ENCODE measurements around the gene CAV2. TPM values are rescaled to one million over a fixed set of nuclear protein-coding genes. Genes with fewer than 3 reads are reported as not detected.

The CAV2 gene
- total and polyA plus RNA-seq, 2 of the 13 experiments (the other 11 are each of a cell fraction or from before 2014, with no cell fraction given) = 0.09 to 0.18 TPM

DNA sequence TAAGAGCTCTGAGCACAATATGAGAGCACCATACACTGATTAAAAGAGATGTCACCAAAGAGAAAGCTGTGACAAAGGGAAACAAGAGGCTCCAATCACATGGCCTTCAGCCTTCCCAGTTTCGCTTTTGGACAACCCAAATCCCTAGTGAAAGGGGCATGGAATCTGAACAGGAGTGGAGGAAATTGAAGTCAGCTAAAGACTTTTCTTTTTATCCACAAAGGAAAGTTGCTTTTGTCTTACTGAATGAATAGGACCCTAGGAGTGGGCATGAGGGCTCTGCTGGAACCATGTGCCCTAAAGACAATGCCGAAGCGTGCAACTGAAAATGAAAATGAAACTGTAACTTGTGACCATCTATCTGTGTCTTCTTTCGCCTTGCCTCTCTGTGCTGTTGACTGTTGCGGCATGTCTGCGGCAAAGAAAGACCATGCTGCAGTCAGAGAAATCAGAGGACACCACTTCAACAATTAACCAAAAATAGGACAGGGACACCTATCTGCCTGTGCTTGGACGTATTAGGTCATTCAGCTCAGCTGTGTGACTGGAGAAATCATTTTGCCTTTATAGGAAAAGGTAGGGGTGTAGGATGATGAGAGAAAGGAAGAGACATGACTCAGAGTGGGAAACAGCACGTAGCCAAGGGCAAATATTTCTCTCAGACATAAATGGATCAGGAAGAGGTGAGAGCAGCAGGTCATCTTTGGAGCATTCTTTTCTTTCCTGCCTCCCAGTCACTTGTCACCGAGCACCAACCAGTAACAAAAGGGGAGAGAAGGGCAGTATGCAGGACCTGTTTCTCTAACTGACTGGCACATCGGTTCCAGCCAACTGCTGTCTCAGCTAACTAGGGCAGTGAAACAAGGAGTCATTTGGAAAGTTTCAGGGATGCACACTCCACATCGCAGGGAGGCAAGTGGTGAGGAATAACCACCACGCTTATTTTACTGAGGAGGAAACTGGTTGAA is 12.3 kb downstream of the CAV2 start (continued):
- TF ChIP-seq ZNF776 (CRISPR knock-in tag; IDR thresholded peaks at IDR 0.05) (no peak), REXO4 (CRISPR knock-in tag; IDR thresholded peaks at IDR 0.05; ENCODE audit: borderline replicate concordance) (no peak), EZH2 (conservative IDR thresholded peaks at IDR 0.05; ENCODE audit: low read depth, low read length) (no peak), IRX3 (CRISPR knock-in tag; IDR thresholded peaks at IDR 0.05; ENCODE audit: borderline replicate concordance, low read depth) (no peak), ZNF260 (CRISPR knock-in tag; IDR thresholded peaks at IDR 0.05; ENCODE audit: borderline replicate concordance, low read depth) (no peak), KAT8 (CRISPR knock-in tag; IDR thresholded peaks at IDR 0.05) (no peak), ERF (CRISPR knock-in tag; IDR thresholded peaks at IDR 0.05) (no peak), ZNF33B (CRISPR knock-in tag; IDR thresholded peaks at IDR 0.05) (no peak), ATM (IDR thresholded peaks at IDR 0.05; ENCODE audit: borderline replicate concordance) (no peak), SMARCE1 (IDR thresholded peaks at IDR 0.05; ENCODE audit: borderline replicate concordance) (no peak), ZBTB39 (CRISPR knock-in tag; IDR thresholded peaks at IDR 0.05) (no peak), EED (CRISPR knock-in tag; IDR thresholded peaks at IDR 0.05) (no peak), ZSCAN25 (CRISPR knock-in tag; IDR thresholded peaks at IDR 0.05) (0 out of 2 replicates have a peak, but pooled peaks have one; percentile 17), SP140L (CRISPR knock-in tag; IDR thresholded peaks at IDR 0.05; ENCODE audit: borderline replicate concordance) (no peak), CCAR2 (optimal IDR thresholded peaks at IDR 0.05; ENCODE audit: low read depth, low read length) (no peak), MIER2 (CRISPR knock-in tag; IDR thresholded peaks at IDR 0.05) (no peak), DMAP1 (CRISPR knock-in tag; IDR thresholded peaks at IDR 0.05) (no peak), ZNF512B (CRISPR knock-in tag; IDR thresholded peaks at IDR 0.05; ENCODE audit: borderline replicate concordance) (no peak), ZNF841 (CRISPR knock-in tag; IDR thresholded peaks at IDR 0.05; ENCODE audit: borderline replicate concordance) (no peak), ATF1 (CRISPR knock-in tag; IDR thresholded peaks at IDR 0.05) (no peak), MTF1 (CRISPR knock-in tag; IDR thresholded peaks at IDR 0.05) (no peak), NCOA5 (CRISPR knock-in tag; IDR thresholded peaks at IDR 0.05) (no peak)
- TF ChIP-seq, protein P1, sequence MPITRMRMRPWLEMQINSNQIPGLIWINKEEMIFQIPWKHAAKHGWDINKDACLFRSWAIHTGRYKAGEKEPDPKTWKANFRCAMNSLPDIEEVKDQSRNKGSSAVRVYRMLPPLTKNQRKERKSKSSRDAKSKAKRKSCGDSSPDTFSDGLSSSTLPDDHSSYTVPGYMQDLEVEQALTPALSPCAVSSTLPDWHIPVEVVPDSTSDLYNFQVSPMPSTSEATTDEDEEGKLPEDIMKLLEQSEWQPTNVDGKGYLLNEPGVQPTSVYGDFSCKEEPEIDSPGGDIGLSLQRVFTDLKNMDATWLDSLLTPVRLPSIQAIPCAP (CRISPR knock-in tag; IDR thresholded peaks at IDR 0.05; ENCODE audit: low read depth) = peak; percentile 95; the same call in 1 of the 2 replicates
- TF ChIP-seq, protein P2, sequence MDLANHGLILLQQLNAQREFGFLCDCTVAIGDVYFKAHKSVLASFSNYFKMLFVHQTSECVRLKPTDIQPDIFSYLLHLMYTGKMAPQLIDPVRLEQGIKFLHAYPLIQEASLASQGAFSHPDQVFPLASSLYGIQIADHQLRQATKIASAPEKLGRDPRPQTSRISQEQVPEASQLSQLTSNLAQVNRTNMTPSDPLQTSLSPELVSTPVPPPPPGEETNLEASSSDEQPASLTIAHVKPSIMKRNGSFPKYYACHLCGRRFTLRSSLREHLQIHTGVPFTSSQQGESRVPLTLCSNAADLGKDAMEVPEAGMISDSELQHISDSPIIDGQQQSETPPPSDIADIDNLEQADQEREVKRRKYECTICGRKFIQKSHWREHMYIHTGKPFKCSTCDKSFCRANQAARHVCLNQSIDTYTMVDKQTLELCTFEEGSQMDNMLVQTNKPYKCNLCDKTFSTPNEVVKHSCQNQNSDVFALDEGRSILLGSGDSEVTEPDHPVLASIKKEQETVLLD (CRISPR knock-in tag; IDR thresholded peaks at IDR 0.05; ENCODE audit: low read depth) = no peak

All from HepG2 (cell line).